Cerebellar nuclear complex (tissue), 1 donor: Measurements from ENCODE around the gene RGS14.

ENCODE experiments used
- DNase-seq, 2 experiments: peaks; one replicate each; lab custom pipeline; 2025; lab: John Stamatoyannopoulos, UW

RGS14 gene, protein sequence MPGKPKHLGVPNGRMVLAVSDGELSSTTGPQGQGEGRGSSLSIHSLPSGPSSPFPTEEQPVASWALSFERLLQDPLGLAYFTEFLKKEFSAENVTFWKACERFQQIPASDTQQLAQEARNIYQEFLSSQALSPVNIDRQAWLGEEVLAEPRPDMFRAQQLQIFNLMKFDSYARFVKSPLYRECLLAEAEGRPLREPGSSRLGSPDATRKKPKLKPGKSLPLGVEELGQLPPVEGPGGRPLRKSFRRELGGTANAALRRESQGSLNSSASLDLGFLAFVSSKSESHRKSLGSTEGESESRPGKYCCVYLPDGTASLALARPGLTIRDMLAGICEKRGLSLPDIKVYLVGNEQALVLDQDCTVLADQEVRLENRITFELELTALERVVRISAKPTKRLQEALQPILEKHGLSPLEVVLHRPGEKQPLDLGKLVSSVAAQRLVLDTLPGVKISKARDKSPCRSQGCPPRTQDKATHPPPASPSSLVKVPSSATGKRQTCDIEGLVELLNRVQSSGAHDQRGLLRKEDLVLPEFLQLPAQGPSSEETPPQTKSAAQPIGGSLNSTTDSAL

DNA sequence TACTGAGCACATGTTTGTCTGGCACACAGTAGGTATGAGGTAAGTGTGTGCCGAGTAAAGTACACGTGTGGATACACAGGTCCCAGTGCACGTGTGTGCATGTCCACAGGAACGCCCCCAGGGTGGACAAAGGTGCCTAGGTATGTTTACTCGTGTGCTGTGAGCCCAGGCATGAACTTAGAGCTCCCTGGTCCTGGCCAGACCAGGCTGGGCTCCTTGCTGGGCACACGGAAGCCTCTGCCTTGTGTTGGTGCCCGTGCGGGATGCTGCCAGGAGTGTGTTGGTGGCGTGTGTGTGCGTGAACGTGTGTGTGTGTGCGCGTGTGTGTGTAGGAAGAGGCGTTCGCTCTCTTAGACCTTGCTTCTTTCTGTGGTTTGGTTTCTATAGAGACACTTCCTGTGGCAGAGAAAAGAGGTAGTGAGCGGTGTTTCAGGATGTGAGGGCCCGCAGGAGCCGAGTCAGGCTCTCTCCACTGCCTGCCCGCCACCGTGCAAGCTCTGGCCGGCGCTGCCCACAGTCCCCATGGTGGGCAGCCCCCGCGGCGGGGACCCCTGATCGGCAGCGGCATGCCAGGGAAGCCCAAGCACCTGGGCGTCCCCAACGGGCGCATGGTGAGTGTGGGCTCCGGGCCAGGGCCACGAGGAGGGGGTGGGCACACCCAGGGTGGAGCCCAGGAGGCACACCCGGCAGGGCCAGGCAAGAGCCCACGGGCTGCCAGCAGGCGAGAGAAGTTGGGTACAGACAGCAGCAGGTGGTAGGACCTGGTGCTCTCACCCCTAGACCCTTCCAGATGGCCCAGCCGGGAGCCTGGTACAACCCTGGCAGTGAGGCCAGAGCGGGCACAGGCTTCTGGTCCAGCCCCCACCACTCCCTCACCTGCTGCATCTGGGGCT lies at the start of gene RGS14:
Gene RGS14 (plus strand): TSS at position 466 of the 893 bp plus-strand sequence. CDS start 101 bp downstream, at position 567.
- DNase-seq: no peak

- DNase-seq: no peak
Measured at GRCh38 chr5:177308740-177309139, 49.0 kb upstream of the RGS14 start.

DNA sequence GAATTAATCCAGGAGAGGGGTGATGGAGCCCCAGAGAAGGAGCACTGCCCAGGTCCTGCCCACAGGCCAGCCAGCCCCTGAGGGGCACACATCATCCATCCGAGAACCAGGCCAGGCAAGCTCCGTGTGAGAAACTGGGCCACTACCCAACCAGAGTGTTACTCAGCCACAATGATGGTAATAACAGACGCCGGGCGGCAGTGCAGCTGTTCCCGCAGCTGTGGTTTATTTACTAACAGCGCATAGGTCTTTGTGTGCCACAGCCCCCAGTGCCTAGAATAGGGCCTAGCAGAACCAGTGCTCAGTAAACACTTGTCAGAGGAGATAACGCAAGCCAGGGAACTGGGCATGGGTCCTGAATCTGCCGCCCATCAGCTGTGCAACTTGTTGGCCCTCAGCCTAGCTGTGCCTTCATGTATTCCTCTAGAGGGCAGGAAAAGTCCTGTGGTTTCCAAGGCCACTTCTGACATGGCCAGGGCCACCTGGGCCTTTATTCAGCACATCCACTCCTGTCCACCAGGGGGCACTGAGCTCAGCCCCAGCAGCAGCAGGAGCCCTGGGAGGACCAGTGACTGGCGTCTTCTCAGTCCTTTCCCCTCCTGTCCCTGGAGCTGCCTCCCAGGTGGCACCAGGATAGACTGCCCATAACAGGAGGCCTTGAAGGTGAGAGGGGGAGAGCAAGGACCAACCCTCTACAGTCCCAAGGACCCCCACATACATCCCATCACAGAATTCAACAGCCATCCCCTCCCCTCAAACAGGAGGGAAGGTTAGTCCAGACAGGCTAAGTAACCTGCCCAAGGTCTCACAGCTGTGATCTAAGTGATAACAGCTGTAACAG lies 48.2 kb upstream of the RGS14 start:
- no peak for DNase-seq

- DNase-seq: no peak
Measured at GRCh38 chr5:177310332-177310731, 47.4 kb upstream of the RGS14 start.

GRCh38 chr5:177310757-177311391 lies 46.9 kb upstream of the RGS14 start:
- no peak for DNase-seq

GRCh38 chr5:177311392-177311722 lies 46.4 kb upstream of the RGS14 start:
- DNase-seq: no peak

DNA sequence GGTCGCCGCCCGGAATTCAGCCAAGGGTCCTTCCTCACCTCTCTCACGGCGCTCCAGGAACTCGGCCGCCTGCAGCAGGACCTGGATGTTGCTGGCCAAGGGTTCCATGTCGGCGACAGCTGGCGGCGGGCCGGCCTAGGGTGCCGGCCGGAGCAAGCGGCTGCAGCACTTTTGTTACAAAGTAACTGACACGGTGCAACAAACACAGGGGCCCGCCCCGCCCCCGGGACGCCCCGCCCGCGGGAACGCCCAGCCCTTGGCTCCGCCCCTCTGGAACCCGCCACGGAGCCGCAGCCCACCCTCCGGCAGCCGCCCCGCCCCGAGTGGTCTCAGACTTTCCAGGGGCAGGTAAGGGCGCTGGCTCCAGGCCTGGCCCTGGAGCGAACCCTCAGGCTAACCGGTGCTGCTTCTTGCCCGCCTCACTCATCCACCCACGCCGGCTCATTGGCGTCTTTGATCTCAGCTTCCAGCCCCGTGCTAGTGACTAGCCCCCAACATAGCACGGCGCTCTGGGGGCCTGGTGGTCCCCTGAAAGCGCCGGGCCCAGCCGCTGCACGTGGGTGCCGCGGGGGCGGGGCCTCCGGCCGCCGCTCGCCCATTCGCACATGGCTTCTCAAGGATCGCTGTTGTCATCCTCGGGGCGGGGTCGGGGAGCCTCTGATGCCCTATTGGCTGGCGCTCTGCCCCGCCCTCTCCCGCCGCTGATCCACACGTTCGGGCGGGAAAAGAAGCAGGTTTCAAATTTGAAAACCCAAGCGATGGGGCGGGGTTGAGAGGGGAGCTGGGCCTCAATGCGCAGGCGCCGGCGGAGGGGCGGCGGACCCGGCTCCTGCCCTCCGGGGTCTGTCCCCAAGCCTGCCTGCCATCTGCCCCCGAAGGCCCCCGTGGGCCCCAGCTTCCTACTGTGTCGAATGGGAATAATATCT lies 45.7 kb upstream of the RGS14 start, which contains the start of gene MXD3:
Gene MXD3 (minus strand): TSS at position 176 of the 926 bp plus-strand sequence. CDS start 68 bp downstream, at position 108.
- DNase-seq: peak; percentile 9 to 47

DNA sequence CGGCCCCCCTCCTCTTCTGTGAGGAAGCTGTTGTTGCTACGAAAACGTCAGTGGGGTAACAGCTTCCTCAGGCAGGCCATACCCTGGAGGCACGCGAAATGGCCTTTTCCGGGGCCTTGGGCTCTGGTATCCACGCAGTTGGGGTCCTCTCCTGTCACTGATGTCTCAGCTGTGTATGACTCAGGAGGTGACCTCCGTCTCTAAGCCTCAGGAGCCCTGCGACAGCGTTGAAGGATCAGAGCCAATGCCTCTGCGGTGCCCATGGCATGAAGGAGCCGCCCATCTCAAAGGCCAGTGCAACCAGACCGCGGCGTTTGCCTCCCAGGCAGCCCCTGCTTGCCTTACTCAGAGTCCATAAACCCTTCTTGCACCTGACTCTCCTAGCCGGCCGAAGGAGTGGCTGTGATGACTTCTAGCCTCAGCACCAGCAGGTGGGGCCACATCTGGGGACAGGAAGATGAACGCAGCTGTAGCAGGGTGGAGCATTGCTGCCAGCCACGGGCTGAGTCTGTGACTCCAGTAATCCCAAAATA lies 45.0 kb upstream of the RGS14 start:
- no peak for DNase-seq

GRCh38 chr5:177313561-177314259 lies 44.0 kb upstream of the RGS14 start:
- no peak for DNase-seq

- DNase-seq: no peak
Measured at GRCh38 chr5:177314376-177315342, 43.1 kb upstream of the RGS14 start.

- no peak for DNase-seq
Measured at GRCh38 chr5:177315411-177315810, 42.3 kb upstream of the RGS14 start.

DNA sequence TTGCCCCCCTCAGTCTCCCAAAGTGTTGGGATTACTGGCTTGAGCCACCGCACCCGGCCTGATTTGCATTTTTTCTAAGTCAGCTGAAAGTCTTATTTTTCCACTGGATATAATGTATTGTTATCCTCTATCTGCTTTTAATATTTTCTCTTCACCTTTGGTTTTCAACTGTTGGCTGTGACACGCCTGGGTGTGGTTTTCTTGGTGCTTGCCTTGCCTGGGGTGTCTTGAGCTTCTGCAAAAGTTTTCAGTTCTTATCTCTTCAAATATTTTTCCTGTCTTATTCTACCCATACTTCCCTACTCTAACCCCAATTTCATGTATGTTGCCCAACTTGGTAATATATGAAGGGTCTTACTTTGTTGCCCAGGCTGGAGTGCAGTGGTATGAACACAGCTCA lies 41.7 kb upstream of the RGS14 start:
- DNase-seq: no peak

GRCh38 chr5:177317959-177318377 lies 39.8 kb upstream of the RGS14 start:
- peak in 1 of 2 experiments; percentile 45 for DNase-seq

GRCh38 chr5:177319913-177320588 lies 37.7 kb upstream of the RGS14 start:
- no peak for DNase-seq

GRCh38 chr5:177320879-177321278 lies 36.8 kb upstream of the RGS14 start:
- DNase-seq: no peak

- no peak for DNase-seq
Measured at GRCh38 chr5:177325868-177326381, 31.8 kb upstream of the RGS14 start.
